OCI-LY3 (cell line): Measurements from ENCODE around the gene SWT1.
"Not testable (repeated sequence)": the region's sequence is repeated elsewhere in the genome, so short reads cannot be mapped to it uniquely, and the experiment has no call there.

Experiments used
- H2AFZ ChIP-seq: fragments of 200-600, 300-600 bp; shearing (Covaris generic); 2 replicates; pipeline ENCODE4 v1.6.0; 2014; ENCODE audit warnings: antibody characterized with exemption, low read depth, low read length
- H3K27ac ChIP-seq: fragments of 200-600, 300-600 bp; sonication (generic); 2 replicates; pipeline ENCODE4 v1.5.1; 2014; ENCODE audit warnings: mild to moderate bottlenecking, low read length, moderate library complexity, mixed read lengths
- H3K27me3 ChIP-seq: fragments of 200-600, 300-600 bp; sonication (generic); 2 replicates; pipeline ENCODE4 v1.6.1; 2014; ENCODE audit warnings: low read depth, low read length, mixed read lengths
- H3K36me3 ChIP-seq: fragments of 200-600, 300-600 bp; sonication (generic); replicated peaks from 2 replicates; pipeline ENCODE3; 2014; ENCODE audit warnings: low read depth, low read length, mixed read lengths
- H3K4me1 ChIP-seq: fragments of 300-600, 200-600 bp; sonication (generic); 2 replicates; pipeline ENCODE4 v1.6.1; 2014; ENCODE audit warnings: low read length, mixed read lengths
- H3K4me2 ChIP-seq: fragments of 200-600, 300-600 bp; sonication (generic); 2 replicates; pipeline ENCODE4 v1.6.1; 2014; ENCODE audit warnings: low read length, mixed read lengths
- H3K4me3 ChIP-seq: fragments of 300-600, 200-600 bp; sonication (generic); 2 replicates; pipeline ENCODE4 v1.5.1; 2014; ENCODE audit warnings: antibody characterized with exemption, mild to moderate bottlenecking, low read length, moderate library complexity
- H3K79me2 ChIP-seq: fragments of 300-600, 200-600 bp; shearing (Covaris generic); 2 replicates; pipeline ENCODE4 v1.6.1; 2014; ENCODE audit warnings: mild to moderate bottlenecking, low read length, mixed read lengths
- H3K9ac ChIP-seq: fragments of 300-600, 200-600 bp; shearing (Covaris generic); 2 replicates; pipeline ENCODE4 v1.6.0; 2014; ENCODE audit warnings: mild to moderate bottlenecking, low read length, moderate library complexity
- H3K9me3 ChIP-seq: fragments of 200-600, 300-600 bp; shearing (Covaris generic); 2 replicates; pipeline ENCODE4 v1.6.1; 2014; ENCODE audit warnings: low read length, mixed read lengths; ENCODE audit not compliant: insufficient read depth
- H4K20me1 ChIP-seq: fragments of 200-600, 300-600 bp; sonication (generic); 2 replicates; pipeline ENCODE4 v1.6.1; 2016; ENCODE audit warnings: low read length, mixed read lengths; ENCODE audit not compliant: insufficient read depth
- CTCF ChIP-seq: fragments of 200-600, 300-600 bp; sonication (generic); IDR thresholded peaks from 2 replicates; pipeline ENCODE4 v1.5.1; 2014; ENCODE audit warnings: antibody characterized with exemption, low read length, low read depth
- EZH2phosphoT487 ChIP-seq: fragments of 200-600 bp; shearing (Covaris generic); IDR thresholded peaks from 2 replicates; pipeline ENCODE4 v1.6.1; 2018; ENCODE audit warnings: antibody characterized with exemption, mixed run types, low read depth

The SWT1 gene

GRCh38 chr1:185166106-185166505 lies 9.1 kb downstream of the SWT1 start:
- Histone ChIP-seq H3K27ac (no peak overlapping the region), H2AFZ (no peak overlapping the region), H3K27me3 (no peaks in the 10 kb centered on the region), H3K4me1 (peaks cover 12% of the 10 kb centered on the region), H3K4me3 (no peak overlapping the region), H4K20me1 (no peaks in the 10 kb centered on the region), H3K36me3 (no peaks in the 10 kb centered on the region), H3K9ac (no peak overlapping the region), H3K4me2 (no peak overlapping the region), H3K79me2 (no peaks in the 10 kb centered on the region), H3K9me3 (no peaks in the 10 kb centered on the region)
- TF ChIP-seq EZH2phosphoT487: no peak
- TF ChIP-seq CTCF: no peak

GRCh38 chr1:185170291-185170848 lies 13.4 kb downstream of the SWT1 start:
- no peaks in the 10 kb centered on the region for H3K79me2 ChIP-seq
- H2AFZ ChIP-seq: peak overlapping the region; percentile 93
- peak overlapping the region; percentile 29; the same call in 1 of the 2 replicates for H3K9ac ChIP-seq
- no peaks in the 10 kb centered on the region for H3K9me3 ChIP-seq
- peaks cover 12% of the 10 kb centered on the region for H3K4me1 ChIP-seq
- H3K4me2 ChIP-seq: peak overlapping the region; percentile 94
- no peaks in the 10 kb centered on the region for H4K20me1 ChIP-seq
- no peak overlapping the region for H3K27ac ChIP-seq
- H3K4me3 ChIP-seq: peak overlapping the region; percentile 72
- H3K36me3 ChIP-seq: no peaks in the 10 kb centered on the region
- TF ChIP-seq EZH2phosphoT487 (no peak), CTCF (peak; percentile 99)
- no peaks in the 10 kb centered on the region for H3K27me3 ChIP-seq

GRCh38 chr1:185193756-185194155 lies 36.8 kb downstream of the SWT1 start:
- H3K4me3 ChIP-seq: no peak overlapping the region
- no peaks in the 10 kb centered on the region for H3K79me2 ChIP-seq
- H3K9ac ChIP-seq: no peak overlapping the region
- H3K4me2 ChIP-seq: no peak overlapping the region
- no peak overlapping the region for H3K27ac ChIP-seq
- TF ChIP-seq CTCF: no peak
- H2AFZ ChIP-seq: no peak overlapping the region
- no peaks in the 10 kb centered on the region for H3K36me3 ChIP-seq
- no peaks in the 10 kb centered on the region for H4K20me1 ChIP-seq
- H3K4me1 ChIP-seq: no peaks in the 10 kb centered on the region
- H3K9me3 ChIP-seq: no peaks in the 10 kb centered on the region
- H3K27me3 ChIP-seq: no peaks in the 10 kb centered on the region

- H3K27ac ChIP-seq, H3K79me2 ChIP-seq, H3K9me3 ChIP-seq, H3K4me3 ChIP-seq, H3K27me3 ChIP-seq, H3K4me2 ChIP-seq, H4K20me1 ChIP-seq, H3K9ac ChIP-seq, H3K36me3 ChIP-seq, H2AFZ ChIP-seq, H3K4me1 ChIP-seq: not testable (repeated sequence)
These were observed 41.7 kb downstream of the SWT1 start for GRCh38 chr1:185198712-185199111.

GRCh38 chr1:185200889-185201288 lies 43.9 kb downstream of the SWT1 start:
- no peaks in the 10 kb centered on the region for H3K36me3 ChIP-seq
- no peak overlapping the region for H2AFZ ChIP-seq
- H3K9ac ChIP-seq: no peak overlapping the region
- H3K4me1 ChIP-seq: no peaks in the 10 kb centered on the region
- no peak overlapping the region for H3K27ac ChIP-seq
- no peaks in the 10 kb centered on the region for H4K20me1 ChIP-seq
- no peak overlapping the region for H3K4me2 ChIP-seq
- H3K27me3 ChIP-seq: no peaks in the 10 kb centered on the region
- H3K9me3 ChIP-seq: no peaks in the 10 kb centered on the region
- no peak for TF ChIP-seq EZH2phosphoT487
- TF ChIP-seq CTCF: no peak
- no peak overlapping the region for H3K4me3 ChIP-seq
- H3K79me2 ChIP-seq: no peaks in the 10 kb centered on the region
